Measurements from ENCODE around the gene ZEB2. TPM values are rescaled to one million over a fixed set of nuclear protein-coding genes. Genes with fewer than 3 reads are reported as not detected.

Gene ZEB2
- total and polyA plus RNA-seq, 7 experiments from 2014 or later, result 0.26 to 534 (median 4.6) TPM

- Histone ChIP-seq H3K27me3 (ENCODE audit: control insufficient read depth in 2 of 2, insufficient read depth in 2 of 2, low read length in 2 of 2) (no peaks in the 10 kb centered on the region), H3K27ac (ENCODE audit: low read depth, low read length) (no peak overlapping the region), H3K4me3 (ENCODE audit: low read length) (no peak overlapping the region), H3K36me3 (ENCODE audit: control insufficient read depth in 2 of 3, insufficient read depth in 3 of 3, low read length in 3 of 3) (no peaks in the 10 kb centered on the region), H3K9me3 (ENCODE audit: control insufficient read depth in 2 of 3, low read length in 3 of 3) (no peaks in the 10 kb centered on the region), H3K4me1 (ENCODE audit: control insufficient read depth in 2 of 2, insufficient read depth in 2 of 2, low read length in 2 of 2) (no peaks in the 10 kb centered on the region)
- intact Hi-C loops (cut with micrococcal nuclease), result no loop called here
- ChIA-PET CTCF (no interaction called here), POLR2A (no interaction called here)
- H3K27me3 Mint-ChIP-seq, result no peaks in the 10 kb centered on the region
- H3K4me1 Mint-ChIP-seq, result peaks cover 0 to 5% (median 0%) of the 10 kb centered on the region in 7 donors
- peaks cover 0 to under 1% (median 0%) of the 10 kb centered on the region in 5 donors for H3K36me3 Mint-ChIP-seq
- H3K4me3 Mint-ChIP-seq, result no peak overlapping the region
- no peak overlapping the region for H3K27ac Mint-ChIP-seq
- DNase-seq, result no peak
- peaks cover 0 to 5% (median 0%) of the 10 kb centered on the region in 11 donors for H3K9me3 Mint-ChIP-seq
- no peak for ATAC-seq
These were observed 178.4 kb downstream of the ZEB2 start for GRCh38 chr2:144341538-144341937.

- no peaks in the 10 kb centered on the region for H3K27me3 Mint-ChIP-seq
- ChIA-PET POLR2A (no interaction called here), CTCF (no interaction called here)
- Histone ChIP-seq H3K4me1 (ENCODE audit: control insufficient read depth in 2 of 2, insufficient read depth in 2 of 2, low read length in 2 of 2) (no peaks in the 10 kb centered on the region), H3K36me3 (ENCODE audit: control insufficient read depth in 2 of 3, insufficient read depth in 3 of 3, low read length in 3 of 3) (no peaks in the 10 kb centered on the region), H3K27me3 (ENCODE audit: control insufficient read depth in 2 of 2, insufficient read depth in 2 of 2, low read length in 2 of 2) (no peaks in the 10 kb centered on the region), H3K9me3 (ENCODE audit: control insufficient read depth in 2 of 3, low read length in 3 of 3) (no peaks in the 10 kb centered on the region), H3K4me3 (ENCODE audit: low read length) (no peak overlapping the region), H3K27ac (ENCODE audit: low read depth, low read length) (no peak overlapping the region)
- H3K27ac Mint-ChIP-seq, result no peak overlapping the region
- peaks cover 0 to 1% (median 0%) of the 10 kb centered on the region in 5 donors for H3K36me3 Mint-ChIP-seq
- no peak overlapping the region for H3K4me3 Mint-ChIP-seq
- H3K9me3 Mint-ChIP-seq, result peaks cover 0 to 5% (median 0%) of the 10 kb centered on the region in 11 donors
- DNase-seq, result no peak
- H3K4me1 Mint-ChIP-seq, result peaks cover 0 to 5% (median 0%) of the 10 kb centered on the region in 7 donors
- intact Hi-C loops (cut with micrococcal nuclease), result no loop called here
- no peak for ATAC-seq
These were observed 180.9 kb downstream of the ZEB2 start for GRCh38 chr2:144339048-144339447.

DNA sequence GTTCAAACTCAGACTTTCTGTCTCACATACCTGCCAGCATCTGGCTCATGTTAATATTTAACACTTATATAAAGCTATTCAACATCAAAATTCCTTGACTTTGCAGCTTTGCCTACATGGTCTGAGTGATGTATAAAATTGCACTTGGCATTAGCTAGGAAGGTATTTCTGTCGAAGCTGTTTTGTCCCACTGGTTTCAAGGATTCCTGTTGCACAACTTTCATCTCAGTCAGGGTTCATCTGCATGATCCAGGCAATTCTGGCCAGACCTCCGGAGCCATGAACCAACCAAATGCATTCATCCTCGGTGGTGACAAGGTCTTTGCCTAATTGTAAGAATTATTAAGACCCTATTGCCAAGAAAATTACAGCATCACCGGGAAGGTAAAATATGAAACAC is 185.4 kb downstream of the ZEB2 start:
- no peak for ATAC-seq
- Mint-ChIP-seq H3K27me3 (peaks cover 0 to 6% (median 0%) of the 10 kb centered on the region in 5 donors), H3K9me3 (peaks cover 0 to 5% (median 0%) of the 10 kb centered on the region in 11 donors), H3K4me3 (no peak overlapping the region), H3K36me3 (peaks cover 0 to 1% (median 0%) of the 10 kb centered on the region in 5 donors), H3K27ac (no peak overlapping the region), H3K4me1 (peaks cover 7 to 22% (median 13%) of the 10 kb centered on the region in 7 donors)
- Histone ChIP-seq H3K36me3 (ENCODE audit: control insufficient read depth in 2 of 3, insufficient read depth in 3 of 3, low read length in 3 of 3) (peaks cover 0 to 4% (median 0%) of the 10 kb centered on the region in 3 experiments), H3K9me3 (ENCODE audit: control insufficient read depth in 2 of 3, low read length in 3 of 3) (no peaks in the 10 kb centered on the region), H3K27ac (ENCODE audit: low read depth, low read length) (no peak overlapping the region), H3K4me3 (ENCODE audit: low read length) (no peak overlapping the region), H3K4me1 (ENCODE audit: control insufficient read depth in 2 of 2, insufficient read depth in 2 of 2, low read length in 2 of 2) (peaks cover 5 to 18% of the 10 kb centered on the region in 2 donors), H3K27me3 (ENCODE audit: control insufficient read depth in 2 of 2, insufficient read depth in 2 of 2, low read length in 2 of 2) (no peaks in the 10 kb centered on the region)
- ChIA-PET CTCF (no interaction called here), POLR2A (interaction anchor here (0.5 kb wide), 1 partner anchor 12 kb away, joined by 6 read pairs; no protein-coding TSS in a partner anchor)
- intact Hi-C loops (cut with micrococcal nuclease), result loop anchor here (5.0 kb wide), 7 partner anchors 67 to 1207 kb away; partner anchors contain the start of gene ARHGAP15 (in 2 of the 2)
- DNase-seq, result no peak
